ENCODE data around the gene SAE1. TPM values are rescaled to one million over a fixed set of nuclear protein-coding genes. Genes with fewer than 3 reads are reported as not detected.

SAE1 gene
- polyA plus RNA-seq, 1 experiment = 138 TPM

DNA sequence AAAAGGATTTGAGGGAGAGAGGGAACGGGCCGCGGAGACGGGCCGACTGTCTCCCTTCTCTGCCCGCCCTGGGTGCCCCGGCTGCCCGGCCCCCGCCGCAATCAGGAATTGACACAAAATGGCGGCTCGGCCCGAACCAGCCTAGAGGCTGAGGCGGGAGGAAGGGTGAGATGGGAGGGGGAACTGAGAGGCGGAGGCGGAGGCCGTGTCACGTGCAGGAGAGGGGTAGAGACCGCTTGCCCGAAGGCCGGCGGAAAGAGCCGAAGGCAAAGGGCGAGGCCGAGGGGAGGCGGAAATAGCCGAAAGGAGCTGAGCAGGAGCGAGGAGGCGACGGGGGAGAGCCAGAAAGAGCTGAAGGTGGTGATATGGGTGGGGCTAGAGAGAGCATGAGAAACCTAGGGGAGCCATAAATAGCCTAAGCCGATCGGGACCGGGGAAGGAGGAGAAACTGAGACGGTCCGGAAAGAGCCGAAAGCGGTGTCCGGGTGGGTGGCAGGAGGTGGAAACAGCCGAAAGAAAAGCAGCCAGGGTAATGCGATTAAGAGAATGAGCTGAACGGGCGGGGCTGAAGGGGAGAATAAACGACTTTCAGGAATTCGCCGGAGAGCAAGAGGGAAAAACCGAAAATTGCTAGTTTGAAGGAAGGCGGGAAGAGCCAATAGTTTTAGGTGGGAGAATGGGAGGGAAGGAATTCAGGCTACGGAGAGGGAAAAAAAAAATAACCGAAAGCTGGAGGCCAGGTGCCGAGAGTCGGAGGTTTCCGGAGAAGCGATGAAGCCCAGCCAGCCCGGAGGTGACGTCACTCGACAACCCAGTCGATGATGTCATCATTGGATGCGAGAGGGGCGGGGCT, 17.4 kb upstream of the SAE1 start, which contains the start of gene ZC3H4:
TSS of gene ZC3H4 (minus strand) at position 780 of the 853 bp plus-strand sequence. CDS start 1,192 bp downstream, outside the sequence.
- H3K36me3 ChIP-seq (ENCODE audit: control insufficient read depth, insufficient read depth, low read length) = peaks cover 4% of the 10 kb centered on the region; the same call in 1 of the 2 replicates
- CTCF ChIA-PET = interaction anchor here (0.9 to 1.6 kb wide), 6 partner anchors 11 to 101 kb away, joined by 4 to 8 read pairs (median 4); no protein-coding TSS in a partner anchor
- H3K27me3 ChIP-seq (ENCODE audit: control insufficient read depth, insufficient read depth, low read length) = no peaks in the 10 kb centered on the region
- TF ChIP-seq, protein P1, sequence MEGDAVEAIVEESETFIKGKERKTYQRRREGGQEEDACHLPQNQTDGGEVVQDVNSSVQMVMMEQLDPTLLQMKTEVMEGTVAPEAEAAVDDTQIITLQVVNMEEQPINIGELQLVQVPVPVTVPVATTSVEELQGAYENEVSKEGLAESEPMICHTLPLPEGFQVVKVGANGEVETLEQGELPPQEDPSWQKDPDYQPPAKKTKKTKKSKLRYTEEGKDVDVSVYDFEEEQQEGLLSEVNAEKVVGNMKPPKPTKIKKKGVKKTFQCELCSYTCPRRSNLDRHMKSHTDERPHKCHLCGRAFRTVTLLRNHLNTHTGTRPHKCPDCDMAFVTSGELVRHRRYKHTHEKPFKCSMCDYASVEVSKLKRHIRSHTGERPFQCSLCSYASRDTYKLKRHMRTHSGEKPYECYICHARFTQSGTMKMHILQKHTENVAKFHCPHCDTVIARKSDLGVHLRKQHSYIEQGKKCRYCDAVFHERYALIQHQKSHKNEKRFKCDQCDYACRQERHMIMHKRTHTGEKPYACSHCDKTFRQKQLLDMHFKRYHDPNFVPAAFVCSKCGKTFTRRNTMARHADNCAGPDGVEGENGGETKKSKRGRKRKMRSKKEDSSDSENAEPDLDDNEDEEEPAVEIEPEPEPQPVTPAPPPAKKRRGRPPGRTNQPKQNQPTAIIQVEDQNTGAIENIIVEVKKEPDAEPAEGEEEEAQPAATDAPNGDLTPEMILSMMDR (IDR thresholded peaks at IDR 0.05; ENCODE audit: insufficient read depth, low read depth, low read length) = no peak
- peak within 1 kb of the TSS; percentile 73 for H3K4me3 ChIP-seq (ENCODE audit: low read depth, low read length)
- DNase-seq (ENCODE audit: low read depth) = peak; percentile 98
- POLR2A ChIA-PET = interaction anchor here (0.7 to 1.3 kb wide), 6 partner anchors 11 to 100 kb away, joined by 3 to 5 read pairs (median 4); partner anchors contain the start of gene SAE1

DNA sequence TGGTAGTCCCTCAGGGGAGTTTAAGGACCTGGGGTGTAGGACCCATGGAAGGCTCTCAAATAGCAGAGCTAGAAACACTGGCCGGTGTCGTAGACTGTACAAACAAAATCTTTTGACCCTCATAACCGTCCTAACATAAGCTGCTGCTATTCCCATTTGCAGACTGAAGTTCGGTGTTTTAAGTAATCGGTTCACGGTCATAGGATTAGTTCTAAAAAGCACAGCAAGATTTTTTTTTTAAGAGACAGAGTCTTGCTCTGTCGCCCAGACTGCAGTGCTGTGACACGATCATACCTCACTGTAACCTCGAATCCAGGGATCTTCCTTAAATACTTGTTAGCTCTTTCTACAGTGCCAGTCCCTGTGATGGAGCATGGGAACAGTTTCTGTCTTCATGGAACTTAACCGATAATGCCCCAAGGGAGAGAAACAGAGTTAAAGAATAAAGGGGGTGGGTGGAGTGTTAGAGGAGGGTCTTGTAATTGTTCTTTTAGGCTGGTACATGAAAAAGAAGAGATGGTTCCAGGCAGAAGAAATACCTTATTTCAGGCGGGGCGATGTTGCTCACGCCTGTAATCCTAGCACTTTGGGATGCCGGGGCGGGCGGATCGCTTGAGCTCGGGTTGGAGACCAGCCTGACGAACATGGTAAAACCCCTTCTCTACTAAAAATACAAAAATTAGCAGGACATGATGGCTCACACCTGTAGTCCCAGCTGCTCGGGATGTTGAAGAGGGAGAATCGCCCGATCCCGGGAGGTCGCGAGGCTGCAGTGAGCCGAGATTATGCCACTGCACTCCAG, 16.6 kb upstream of the SAE1 start:
- CTCF ChIA-PET = interaction anchor here (1.2 to 1.6 kb wide), 5 partner anchors 10 to 91 kb away, joined by 4 to 8 read pairs (median 5); no protein-coding TSS in a partner anchor
- POLR2A ChIA-PET = interaction anchor here (0.8 to 1.3 kb wide), 4 partner anchors 11 to 101 kb away, joined by 3 to 5 read pairs (median 4); no protein-coding TSS in a partner anchor
- DNase-seq (ENCODE audit: low read depth) = no peak
- Histone ChIP-seq H3K4me3 (ENCODE audit: low read depth, low read length) (peak overlapping the region; percentile 73), H3K36me3 (ENCODE audit: control insufficient read depth, insufficient read depth, low read length) (peaks cover 4% of the 10 kb centered on the region; the same call in 1 of the 2 replicates), H3K27me3 (ENCODE audit: control insufficient read depth, insufficient read depth, low read length) (no peaks in the 10 kb centered on the region)
- TF ChIP-seq, protein P1 (IDR thresholded peaks at IDR 0.05; ENCODE audit: insufficient read depth, low read depth, low read length) = no peak

DNA sequence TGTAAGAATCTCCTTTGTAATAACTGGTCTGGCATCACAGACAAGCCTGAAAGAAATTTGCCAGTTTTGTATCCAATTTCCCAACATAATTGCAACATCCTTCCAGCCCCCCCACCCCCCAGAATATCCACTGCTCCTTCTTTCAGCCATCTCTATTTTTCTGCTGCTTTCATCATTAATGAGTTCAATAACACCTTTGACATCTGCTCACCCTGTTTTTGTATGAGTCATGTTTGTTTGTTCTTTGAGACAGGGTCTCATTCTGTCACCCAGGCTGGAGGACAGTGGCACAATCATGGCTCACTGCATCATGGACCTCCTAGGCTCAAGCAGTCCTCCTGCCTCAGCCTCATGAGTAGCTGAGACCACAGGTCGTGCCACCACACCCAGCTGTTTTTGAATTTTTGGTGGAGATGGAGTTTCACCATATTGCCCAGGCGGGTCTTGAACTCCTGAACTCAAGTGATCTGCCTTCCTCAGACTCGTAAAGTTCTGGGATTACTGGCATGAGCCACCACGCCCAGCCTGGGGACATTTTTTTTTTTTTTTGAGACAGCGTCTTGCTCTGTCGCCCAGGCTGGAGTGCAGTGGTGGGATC, 10.1 kb upstream of the SAE1 start:
- CTCF ChIA-PET = interaction anchor here (1.1 to 1.5 kb wide), 2 partner anchors 41 to 127 kb away, joined by 3 to 6 read pairs; no protein-coding TSS in a partner anchor
- Histone ChIP-seq H3K36me3 (ENCODE audit: control insufficient read depth, insufficient read depth, low read length) (no peaks in the 10 kb centered on the region), H3K4me3 (ENCODE audit: low read depth, low read length) (no peak overlapping the region), H3K27me3 (ENCODE audit: control insufficient read depth, insufficient read depth, low read length) (no peaks in the 10 kb centered on the region)
- no peak for DNase-seq (ENCODE audit: low read depth)
- POLR2A ChIA-PET = no interaction called here
- TF ChIP-seq, protein P1 (IDR thresholded peaks at IDR 0.05; ENCODE audit: insufficient read depth, low read depth, low read length) = no peak

DNA sequence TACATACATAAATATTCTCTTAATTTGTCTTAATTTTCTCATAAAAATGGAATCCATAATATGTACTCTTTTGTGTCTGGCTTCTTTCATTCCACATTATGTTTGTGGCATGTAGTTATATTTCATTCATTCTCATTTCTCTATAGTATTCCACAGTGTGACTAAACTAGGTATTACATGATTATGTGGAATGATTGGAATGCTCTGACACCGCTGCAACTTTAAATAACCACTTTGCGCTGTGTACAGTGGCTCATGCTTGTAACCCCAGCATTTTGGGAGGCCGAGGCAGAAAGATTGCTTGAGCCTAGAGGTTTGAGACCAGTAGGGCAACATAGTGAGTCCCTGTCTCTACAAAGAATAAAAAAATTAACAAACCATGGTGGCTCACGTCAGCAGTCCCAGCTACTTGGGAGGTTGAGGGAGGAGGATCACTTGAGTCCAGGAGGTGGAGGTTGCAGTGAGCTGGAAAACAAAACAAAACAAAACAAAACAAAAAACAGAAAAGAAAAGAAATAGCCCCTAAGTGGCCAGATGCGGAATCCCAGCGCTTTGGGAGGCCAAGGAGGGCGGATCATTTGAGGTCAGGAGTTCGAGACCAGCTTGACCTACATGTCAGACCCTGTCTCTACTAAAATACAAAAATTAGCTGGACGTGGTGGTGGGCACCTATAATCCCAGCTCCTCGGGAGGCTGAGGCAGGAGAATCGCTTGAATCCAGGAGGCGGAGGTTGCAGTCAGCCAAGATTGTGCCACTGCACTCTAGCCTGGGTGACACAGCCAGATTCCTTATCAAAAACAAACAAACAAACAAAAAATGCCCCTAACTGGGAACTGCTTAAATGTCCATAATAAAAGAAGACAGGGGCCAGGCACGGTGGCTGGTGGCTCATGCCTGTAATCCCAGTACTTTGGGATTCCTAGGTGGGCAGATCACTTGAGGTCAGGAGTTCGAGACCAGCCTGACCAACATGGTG, 8.0 kb upstream of the SAE1 start:
- Histone ChIP-seq H3K4me3 (ENCODE audit: low read depth, low read length) (no peak overlapping the region), H3K27me3 (ENCODE audit: control insufficient read depth, insufficient read depth, low read length) (no peaks in the 10 kb centered on the region), H3K36me3 (ENCODE audit: control insufficient read depth, insufficient read depth, low read length) (no peaks in the 10 kb centered on the region)
- ChIA-PET POLR2A (interaction anchor here (0.6 to 0.7 kb wide), 2 partner anchors 110 to 121 kb away, joined by 3 to 9 read pairs; no protein-coding TSS in a partner anchor), CTCF (interaction anchor here (0.6 to 3.4 kb wide), 8 partner anchors 11 to 293 kb away, joined by 3 to 29 read pairs (median 4); no protein-coding TSS in a partner anchor)
- TF ChIP-seq, protein P1 (IDR thresholded peaks at IDR 0.05; ENCODE audit: insufficient read depth, low read depth, low read length) = no peak
- no peak for DNase-seq (ENCODE audit: low read depth)

Data from BJ (cell line).